Neutrophil (primary cell): Measurements from ENCODE around the gene TIMM44.

ENCODE experiments used
- H3K27ac ChIP-seq: fragments of 200-600 bp; sonication (generic); 2 replicates; pipeline ENCODE4 v1.5.1; 2016; ENCODE audit warnings: mild to moderate bottlenecking, moderate library complexity
- H3K27me3 ChIP-seq: fragments of 200-600 bp; sonication (generic); 2 replicates; pipeline ENCODE4 v1.6.0; 2016; ENCODE audit warnings: mild to moderate bottlenecking
- H3K36me3 ChIP-seq: fragments of 200-600 bp; sonication (generic); 2 replicates; pipeline ENCODE4 v1.5.1; 2017
- H3K4me1 ChIP-seq, 2 experiments: fragments of 200-600 bp in 1 of 2; sonication (generic) in 1 of 2; 1 replicate in 1 of 2; 2 replicates in 1 of 2; pipeline versions ENCODE4 v1.5.1 to v1.6.1; 2013 to 2016; ENCODE audit warnings: low read depth in 1 of 2, low read length in 1 of 2, mild to moderate bottlenecking in 1 of 2, moderate library complexity in 1 of 2; ENCODE audit not compliant: control insufficient read depth in 1 of 2, insufficient read depth in 1 of 2
- H3K4me3 ChIP-seq, 2 experiments: fragments of 200-600 bp in 1 of 2; sonication (generic) in 1 of 2; 1 replicate in 1 of 2; 2 replicates in 1 of 2; pipeline ENCODE4 v1.5.1; 2013 to 2016; ENCODE audit warnings: low read depth in 1 of 2, low read length in 1 of 2, mild to moderate bottlenecking in 1 of 2, moderate library complexity in 1 of 2
- H3K9me3 ChIP-seq: fragments of 200-600 bp; sonication (generic); 2 replicates; pipeline ENCODE4 v1.5.1; 2016
- TF ChIP-seq, protein P1 (sequence below): fragments of 200-600 bp; sonication (generic); IDR thresholded peaks from 2 replicates; pipeline ENCODE4 v1.5.1; 2016; ENCODE audit warnings: antibody characterized with exemption

The TIMM44 gene

DNA sequence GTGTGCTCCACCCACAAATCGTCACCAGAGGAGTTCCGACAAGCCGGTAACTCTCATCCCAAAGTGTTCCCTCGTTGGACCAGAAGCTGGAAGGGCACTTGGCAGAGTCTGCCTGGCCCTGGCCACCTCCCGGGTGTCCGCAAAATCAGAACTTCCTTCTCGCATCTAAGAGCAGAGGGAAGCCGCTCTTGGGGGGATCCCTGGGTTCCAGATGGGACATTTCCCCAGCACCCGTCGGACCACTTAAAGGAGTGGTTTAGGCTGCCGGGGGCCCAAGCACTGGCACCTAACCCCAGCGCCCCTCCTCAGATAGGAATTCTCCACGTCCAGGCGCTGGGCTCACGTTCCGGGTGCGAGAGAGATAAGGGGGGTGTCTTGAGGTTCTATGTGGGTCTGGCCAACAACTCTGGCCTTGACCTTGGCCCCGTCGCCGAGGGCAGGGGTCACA is 40.6 kb downstream of the TIMM44 start:
- H3K9me3 ChIP-seq, result no peaks in the 10 kb centered on the region
- peaks cover 37% of the 10 kb centered on the region for H3K27me3 ChIP-seq
- H3K4me1 ChIP-seq, result peaks cover 23 to 26% of the 10 kb centered on the region in 2 experiments
- TF ChIP-seq, protein P1, sequence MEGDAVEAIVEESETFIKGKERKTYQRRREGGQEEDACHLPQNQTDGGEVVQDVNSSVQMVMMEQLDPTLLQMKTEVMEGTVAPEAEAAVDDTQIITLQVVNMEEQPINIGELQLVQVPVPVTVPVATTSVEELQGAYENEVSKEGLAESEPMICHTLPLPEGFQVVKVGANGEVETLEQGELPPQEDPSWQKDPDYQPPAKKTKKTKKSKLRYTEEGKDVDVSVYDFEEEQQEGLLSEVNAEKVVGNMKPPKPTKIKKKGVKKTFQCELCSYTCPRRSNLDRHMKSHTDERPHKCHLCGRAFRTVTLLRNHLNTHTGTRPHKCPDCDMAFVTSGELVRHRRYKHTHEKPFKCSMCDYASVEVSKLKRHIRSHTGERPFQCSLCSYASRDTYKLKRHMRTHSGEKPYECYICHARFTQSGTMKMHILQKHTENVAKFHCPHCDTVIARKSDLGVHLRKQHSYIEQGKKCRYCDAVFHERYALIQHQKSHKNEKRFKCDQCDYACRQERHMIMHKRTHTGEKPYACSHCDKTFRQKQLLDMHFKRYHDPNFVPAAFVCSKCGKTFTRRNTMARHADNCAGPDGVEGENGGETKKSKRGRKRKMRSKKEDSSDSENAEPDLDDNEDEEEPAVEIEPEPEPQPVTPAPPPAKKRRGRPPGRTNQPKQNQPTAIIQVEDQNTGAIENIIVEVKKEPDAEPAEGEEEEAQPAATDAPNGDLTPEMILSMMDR, result no peak
- peak overlapping the region; percentile 96 for H3K27ac ChIP-seq
- H3K4me3 ChIP-seq, result peak overlapping the region; percentile 75 to 88
- peaks cover 10% of the 10 kb centered on the region for H3K36me3 ChIP-seq

DNA sequence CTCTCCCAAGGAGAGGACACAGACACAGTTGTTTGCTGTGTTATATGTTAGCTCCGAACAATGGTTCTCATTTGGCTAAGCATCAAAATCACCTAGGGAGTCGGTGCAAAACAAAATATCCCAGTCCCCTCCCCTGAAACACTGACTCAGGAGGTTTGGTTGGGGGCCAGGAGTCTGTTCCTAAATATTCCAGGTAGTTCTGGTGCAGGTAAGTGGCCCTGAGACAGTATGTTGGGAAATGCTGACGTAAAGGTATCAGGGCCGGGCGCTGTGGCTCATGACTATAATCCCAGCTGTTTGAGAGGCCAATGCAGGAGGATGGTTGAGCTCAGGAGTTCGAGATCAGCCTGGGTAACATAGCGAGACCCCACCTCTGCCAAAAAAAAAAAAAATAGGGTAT is 42.1 kb downstream of the TIMM44 start:
- H3K4me1 ChIP-seq, result peaks cover 26 to 32% of the 10 kb centered on the region in 2 experiments
- H3K36me3 ChIP-seq, result peaks cover 7% of the 10 kb centered on the region
- H3K27me3 ChIP-seq, result peaks cover 37% of the 10 kb centered on the region
- H3K9me3 ChIP-seq, result no peaks in the 10 kb centered on the region
- H3K4me3 ChIP-seq, result no peak overlapping the region
- H3K27ac ChIP-seq, result no peak overlapping the region
- TF ChIP-seq, protein P1, result no peak

DNA sequence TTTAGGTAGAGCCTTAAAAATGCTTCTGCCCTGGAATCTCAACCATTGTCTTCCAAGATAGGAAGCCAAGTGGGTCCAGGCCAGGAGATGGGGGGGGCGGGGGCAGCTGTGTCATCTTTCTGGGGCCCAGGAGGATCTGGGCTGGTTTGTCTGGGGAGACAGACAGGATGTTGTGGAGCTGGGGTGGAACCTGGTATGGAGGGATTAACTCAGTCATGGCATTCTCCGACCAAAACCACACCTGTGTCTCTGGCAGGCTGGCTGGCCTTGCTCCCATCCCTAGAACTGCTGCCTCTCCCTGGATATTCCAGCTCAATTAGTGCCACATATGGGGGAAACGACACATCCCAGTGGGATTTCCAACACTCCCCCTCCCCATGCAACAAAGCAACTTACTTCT is 42.5 kb downstream of the TIMM44 start:
- no peak overlapping the region for H3K27ac ChIP-seq
- peaks cover 26 to 32% of the 10 kb centered on the region in 2 experiments for H3K4me1 ChIP-seq
- peaks cover 3% of the 10 kb centered on the region for H3K36me3 ChIP-seq
- TF ChIP-seq, protein P1, result no peak
- no peaks in the 10 kb centered on the region for H3K9me3 ChIP-seq
- peaks cover 37% of the 10 kb centered on the region for H3K27me3 ChIP-seq
- no peak overlapping the region for H3K4me3 ChIP-seq

DNA sequence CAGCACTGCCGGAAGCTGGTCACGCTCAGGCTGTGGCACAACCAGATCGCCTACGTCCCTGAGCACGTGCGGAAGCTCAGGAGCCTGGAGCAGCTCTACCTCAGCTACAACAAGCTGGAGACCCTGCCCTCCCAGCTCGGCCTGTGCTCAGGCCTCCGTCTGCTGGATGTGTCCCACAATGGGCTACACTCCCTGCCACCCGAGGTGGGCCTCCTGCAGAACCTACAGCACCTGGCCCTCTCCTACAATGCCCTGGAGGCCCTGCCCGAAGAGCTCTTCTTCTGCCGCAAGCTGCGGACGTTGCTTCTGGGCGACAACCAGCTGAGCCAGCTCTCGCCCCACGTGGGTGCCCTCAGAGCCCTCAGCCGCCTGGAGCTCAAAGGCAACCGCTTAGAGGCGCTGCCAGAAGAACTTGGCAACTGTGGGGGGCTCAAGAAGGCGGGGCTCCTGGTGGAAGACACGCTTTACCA is 43.0 kb downstream of the TIMM44 start:
- no peak overlapping the region for H3K27ac ChIP-seq
- H3K4me3 ChIP-seq, result no peak overlapping the region
- H3K9me3 ChIP-seq, result no peaks in the 10 kb centered on the region
- peaks cover 37% of the 10 kb centered on the region for H3K27me3 ChIP-seq
- H3K4me1 ChIP-seq, result peaks cover 26 to 32% of the 10 kb centered on the region in 2 experiments
- no peaks in the 10 kb centered on the region for H3K36me3 ChIP-seq
- TF ChIP-seq, protein P1, result no peak

DNA sequence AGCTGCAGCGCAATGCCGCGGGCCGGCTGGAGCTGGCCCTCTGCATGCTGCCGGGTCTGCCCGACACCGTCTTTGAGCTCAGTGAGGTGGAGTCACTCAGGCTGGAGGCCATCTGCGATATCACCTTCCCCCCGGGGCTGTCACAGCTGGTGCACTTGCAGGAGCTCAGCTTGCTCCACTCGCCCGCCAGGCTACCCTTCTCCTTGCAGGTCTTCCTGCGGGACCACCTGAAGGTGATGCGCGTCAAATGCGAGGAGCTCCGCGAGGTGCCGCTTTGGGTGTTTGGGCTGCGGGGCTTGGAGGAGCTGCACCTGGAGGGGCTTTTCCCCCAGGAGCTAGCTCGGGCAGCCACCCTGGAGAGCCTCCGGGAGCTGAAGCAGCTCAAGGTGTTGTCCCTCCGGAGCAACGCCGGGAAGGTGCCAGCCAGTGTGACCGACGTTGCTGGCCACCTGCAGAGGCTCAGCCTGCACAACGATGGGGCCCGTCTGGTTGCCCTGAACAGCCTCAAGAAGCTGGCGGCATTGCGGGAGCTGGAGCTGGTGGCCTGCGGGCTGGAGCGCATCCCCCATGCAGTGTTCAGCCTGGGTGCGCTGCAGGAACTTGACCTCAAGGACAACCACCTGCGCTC is 43.6 kb downstream of the TIMM44 start:
- TF ChIP-seq, protein P1, result no peak
- Histone ChIP-seq H3K9me3 (no peaks in the 10 kb centered on the region), H3K27me3 (peaks cover 41% of the 10 kb centered on the region), H3K4me3 (no peak overlapping the region), H3K27ac (no peak overlapping the region), H3K4me1 (peaks cover 21 to 28% of the 10 kb centered on the region in 2 experiments), H3K36me3 (no peaks in the 10 kb centered on the region)
